Stomach (tissue), 9 donors: ENCODE measurements around the gene ALDOA. TPM values are rescaled to one million over a fixed set of nuclear protein-coding genes. Genes with fewer than 3 reads are reported as not detected.

Experiments
- DNase-seq, 2 donors: peaks; one replicate each; pipeline versions ENCODE4 v3.0.0 to v3.0.0-alpha.2; 2013 to 2019
- H3K27ac ChIP-seq, 5 donors: fragments of 200-600 bp in 4 of 5; sonication (generic) in 4 of 5; one replicate each; pipeline ENCODE4 v1.5.1; 2013 to 2019; ENCODE audit warnings: mild to moderate bottlenecking in 1 of 5, moderate library complexity in 1 of 5
- H3K27me3 ChIP-seq, 3 donors: fragments of 200-600 bp; sonication (generic); one replicate each; pipeline ENCODE4 v1.5.1; 2017 to 2019; ENCODE audit warnings: mixed run types in 1 of 3
- H3K36me3 ChIP-seq, 4 donors: fragments of 200-600 bp; sonication (generic); 1 replicate in 3 of 4; 2 replicates in 1 of 4; pipeline ENCODE4 v1.5.1; 2016 to 2019
- H3K4me1 ChIP-seq, 4 donors: fragments of 200-600 bp; sonication (generic); one replicate each; pipeline ENCODE4 v1.5.1; 2016 to 2019
- H3K4me3 ChIP-seq, 4 donors: fragments of 200-600 bp; sonication (generic) in 3 of 4; one replicate each; pipeline ENCODE4 v1.5.1; 2016 to 2019; ENCODE audit warnings: mild to moderate bottlenecking in 1 of 4
- H3K9me3 ChIP-seq, 4 donors: fragments of 200-600 bp; sonication (generic); one replicate each; pipeline ENCODE4 v1.5.1; 2016 to 2019
- EP300 ChIP-seq: sonication (generic); formaldehyde crosslinking; IDR thresholded peaks from one replicate; pipeline ENCODE4 v1.6.1; 2017; ENCODE audit warnings: antibody characterized with exemption
- POLR2A ChIP-seq, 4 donors: fragments of 450-650 bp; IDR thresholded peaks; one replicate each; pipeline ENCODE4 v1.6.1; 2016; ENCODE audit warnings: antibody characterized with exemption in 4 of 4, control low read depth in 2 of 4, mild to moderate bottlenecking in 1 of 4, moderate library complexity in 1 of 4
- POLR2AphosphoS5 ChIP-seq, 3 donors: sonication (generic); formaldehyde crosslinking; IDR thresholded peaks; one replicate each; pipeline ENCODE4 v1.6.1; 2016; ENCODE audit warnings: antibody characterized with exemption in 3 of 3
- WGBS, 5 donors: extraction: QIAGEN DNeasy Blood & Tissue Kit in 3 of 5; methylation state at CpG; one replicate each; pipeline versions ENCODE4 v1.1.5 to v1.1.7; 2013 to 2018; 5-methylcytosine and 5-hydroxymethylcytosine counted together
- intact Hi-C: fragments of 100-400 bp; cut with DNase I; formaldehyde crosslinking; loops from one replicate; pipeline ENCODE4 v1.15.1; 2023; ENCODE audit warnings: low total_unique reads
- polyA plus RNA-seq, 3 donors: library from polyadenylated mRNA; stranded (reverse); fragments of 200-250 nt; gene quantifications; one replicate each; pipeline ENCODE4 v1.2.3, GENCODE V29; 2013
- total RNA-seq, 5 donors: library from RNA; depleted of rRNA; stranded (reverse); fragments of >200 nt; gene quantifications; one replicate each; pipeline versions ENCODE4 v1.1.0 to v1.2.3, GENCODE V29; 2014 to 2016
- TF ChIP-seq, protein P1 (sequence below), 7 experiments: fragments of 450-650 bp in 4 of 7; fragments of 200-600 bp in 3 of 7; sonication (generic) in 3 of 7; IDR thresholded peaks; one replicate each; pipeline ENCODE4 v1.5.1; 2016 to 2019; ENCODE audit warnings: antibody characterized with exemption in 7 of 7, control low read depth in 2 of 7, mild to moderate bottlenecking in 1 of 7
- donor health status: healthy with polysubstance abuse.
- donor health status: Bipolar disorder and iron deficiency.
- donor health status: healthy.

ALDOA gene
- total and polyA plus RNA-seq, 8 donors, result 180 to 2,515 (median 807) TPM

DNA sequence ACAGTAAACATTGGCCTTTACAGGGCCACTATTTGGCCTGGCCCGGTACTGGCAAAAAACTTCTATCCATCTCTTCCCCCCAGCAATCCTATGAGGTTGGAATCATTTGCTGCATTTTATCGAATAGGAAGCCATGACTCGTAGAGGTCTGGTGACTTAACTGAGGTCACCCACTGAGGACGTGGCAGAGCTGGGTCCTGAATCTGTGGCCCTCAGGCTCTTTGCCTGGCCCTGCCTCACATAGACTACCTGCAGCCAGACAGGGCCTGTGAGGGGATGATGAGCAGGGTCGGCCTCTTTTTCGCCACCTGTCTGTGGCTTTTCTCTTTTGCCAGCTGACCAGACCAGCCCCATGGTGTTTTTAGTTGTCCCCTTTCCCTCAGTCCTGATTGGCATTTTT, 12.1 kb downstream of the ALDOA start:
- Histone ChIP-seq H3K27ac (peak overlapping the region in 1 of 5 donors; percentile 20), H3K4me3 (peak overlapping the region in 2 of 4 donors; percentile 90 to 98), H3K36me3 (peaks cover 44 to 64% (median 62%) of the 10 kb centered on the region in 4 donors), H3K27me3 (no peaks in the 10 kb centered on the region), H3K4me1 (peaks cover 24 to 60% (median 52%) of the 10 kb centered on the region in 4 donors), H3K9me3 (no peaks in the 10 kb centered on the region)
- no peak for DNase-seq
- intact Hi-C loops, result no loop called here
- TF ChIP-seq POLR2A (IDR thresholded peaks at IDR 0.05) (no peak), EP300 (no peak), POLR2AphosphoS5 (IDR thresholded peaks at IDR 0.05) (no peak)
- TF ChIP-seq, protein P1, sequence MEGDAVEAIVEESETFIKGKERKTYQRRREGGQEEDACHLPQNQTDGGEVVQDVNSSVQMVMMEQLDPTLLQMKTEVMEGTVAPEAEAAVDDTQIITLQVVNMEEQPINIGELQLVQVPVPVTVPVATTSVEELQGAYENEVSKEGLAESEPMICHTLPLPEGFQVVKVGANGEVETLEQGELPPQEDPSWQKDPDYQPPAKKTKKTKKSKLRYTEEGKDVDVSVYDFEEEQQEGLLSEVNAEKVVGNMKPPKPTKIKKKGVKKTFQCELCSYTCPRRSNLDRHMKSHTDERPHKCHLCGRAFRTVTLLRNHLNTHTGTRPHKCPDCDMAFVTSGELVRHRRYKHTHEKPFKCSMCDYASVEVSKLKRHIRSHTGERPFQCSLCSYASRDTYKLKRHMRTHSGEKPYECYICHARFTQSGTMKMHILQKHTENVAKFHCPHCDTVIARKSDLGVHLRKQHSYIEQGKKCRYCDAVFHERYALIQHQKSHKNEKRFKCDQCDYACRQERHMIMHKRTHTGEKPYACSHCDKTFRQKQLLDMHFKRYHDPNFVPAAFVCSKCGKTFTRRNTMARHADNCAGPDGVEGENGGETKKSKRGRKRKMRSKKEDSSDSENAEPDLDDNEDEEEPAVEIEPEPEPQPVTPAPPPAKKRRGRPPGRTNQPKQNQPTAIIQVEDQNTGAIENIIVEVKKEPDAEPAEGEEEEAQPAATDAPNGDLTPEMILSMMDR (IDR thresholded peaks at IDR 0.05), result no peak
- WGBS, 5 donors, result 60 to 76% (median 65%) methylated on average over 6 of the region's 6 CpGs

DNA sequence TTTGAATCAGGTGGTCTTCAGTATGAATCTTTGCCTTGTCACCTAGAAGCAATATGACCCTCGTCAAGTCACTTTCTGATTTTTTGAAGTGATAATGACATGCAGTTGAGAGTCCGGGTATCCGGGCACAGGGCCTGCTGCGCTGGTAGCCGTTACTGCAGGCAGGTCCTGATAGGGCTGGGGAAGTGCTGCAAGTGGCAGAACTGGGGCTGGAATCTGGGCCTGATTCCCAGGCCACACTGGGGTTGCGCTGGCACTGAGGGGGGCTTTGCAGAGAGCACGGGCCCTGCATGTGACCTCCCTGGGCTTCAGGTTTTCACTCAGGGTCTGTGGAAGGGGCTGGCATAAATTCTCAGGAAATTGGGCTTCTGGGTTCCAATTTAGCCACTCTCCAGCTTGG, 13.2 kb downstream of the ALDOA start:
- intact Hi-C loops, result no loop called here
- peak overlapping the region in 1 of 4 donors; percentile 3 for H3K4me3 ChIP-seq
- no peak overlapping the region for H3K27ac ChIP-seq
- peaks cover 51 to 65% (median 62%) of the 10 kb centered on the region in 4 donors for H3K36me3 ChIP-seq
- WGBS, 5 donors, result 84 to 85% (median 84%) methylated on average over 7 of the region's 7 CpGs
- no peaks in the 10 kb centered on the region for H3K9me3 ChIP-seq
- H3K27me3 ChIP-seq, result no peaks in the 10 kb centered on the region
- no peak for DNase-seq
- H3K4me1 ChIP-seq, result peaks cover 24 to 60% (median 52%) of the 10 kb centered on the region in 4 donors
- TF ChIP-seq, protein P1 (IDR thresholded peaks at IDR 0.05), result no peak
- TF ChIP-seq EP300 (no peak), POLR2AphosphoS5 (IDR thresholded peaks at IDR 0.05) (no peak), POLR2A (IDR thresholded peaks at IDR 0.05) (no peak)

DNA sequence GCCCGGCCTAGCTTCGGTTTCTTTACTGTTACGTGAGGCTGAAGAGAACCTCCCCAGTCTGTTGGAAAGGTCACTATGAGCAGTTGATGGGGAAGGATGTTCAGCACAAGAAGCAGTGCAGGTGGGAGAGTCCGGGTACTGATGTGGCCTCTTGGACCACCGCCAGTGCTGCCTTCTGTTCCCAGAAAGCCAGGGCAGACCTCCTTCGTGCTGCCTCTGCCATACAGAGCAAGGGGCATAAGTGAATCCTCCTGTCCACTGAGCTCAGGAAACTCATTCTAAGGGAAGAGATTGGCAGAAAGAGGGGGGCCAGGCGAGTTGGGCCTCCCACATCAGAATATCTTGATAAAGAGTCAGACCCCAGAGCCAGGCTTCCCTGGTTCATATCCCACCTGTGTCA, 13.9 kb downstream of the ALDOA start:
- Histone ChIP-seq H3K9me3 (no peaks in the 10 kb centered on the region), H3K4me3 (no peak overlapping the region), H3K4me1 (peaks cover 24 to 62% (median 52%) of the 10 kb centered on the region in 4 donors), H3K27me3 (no peaks in the 10 kb centered on the region), H3K36me3 (peaks cover 59 to 72% (median 70%) of the 10 kb centered on the region in 4 donors), H3K27ac (no peak overlapping the region)
- intact Hi-C loops, result no loop called here
- TF ChIP-seq POLR2A (IDR thresholded peaks at IDR 0.05), result no peak
- TF ChIP-seq POLR2AphosphoS5 (IDR thresholded peaks at IDR 0.05), result no peak
- TF ChIP-seq, protein P1 (IDR thresholded peaks at IDR 0.05), result no peak
- TF ChIP-seq EP300, result no peak
- WGBS, 5 donors, result 76 to 91% (median 89%) methylated on average over 7 of the region's 7 CpGs
- DNase-seq, result no peak

- TF ChIP-seq POLR2A (IDR thresholded peaks at IDR 0.05), result no peak
- no peak for TF ChIP-seq EP300
- TF ChIP-seq POLR2AphosphoS5 (IDR thresholded peaks at IDR 0.05), result no peak
- TF ChIP-seq, protein P1 (IDR thresholded peaks at IDR 0.05), result no peak
- Histone ChIP-seq H3K36me3 (peaks cover 61 to 94% (median 87%) of the 10 kb centered on the region in 4 donors), H3K9me3 (no peaks in the 10 kb centered on the region), H3K27ac (no peak overlapping the region), H3K4me1 (peaks cover 8 to 48% (median 27%) of the 10 kb centered on the region in 4 donors), H3K4me3 (no peak overlapping the region), H3K27me3 (no peaks in the 10 kb centered on the region)
- intact Hi-C loops, result no loop called here
- no peak for DNase-seq
- WGBS, 5 donors, result 85 to 90% (median 90%) methylated on average over 12 to 20 of the region's 20 CpGs
Measured at GRCh38 chr16:30082545-30083090, 17.1 kb downstream of the ALDOA start.
